Ectodermal cell (in vitro differentiated cells): Measurements from ENCODE around the gene SPATS1.

ENCODE experiments used
- H3K27ac ChIP-seq: 2 replicates; pipeline ENCODE4 v1.7.0; 2013; ENCODE audit warnings: mild to moderate bottlenecking, low read depth, low read length; ENCODE audit not compliant: insufficient read depth, poor library complexity, severe bottlenecking
- H3K27me3 ChIP-seq: 2 replicates; pipeline ENCODE4 v1.7.0; 2013; ENCODE audit warnings: mild to moderate bottlenecking, low read length; ENCODE audit not compliant: insufficient read depth, control insufficient read depth, poor library complexity, severe bottlenecking
- H3K36me3 ChIP-seq: one replicate; pipeline ENCODE4 v1.7.0; 2013; ENCODE audit warnings: low read length; ENCODE audit not compliant: control insufficient read depth, insufficient read depth
- H3K4me1 ChIP-seq: one replicate; pipeline ENCODE4 v1.7.0; 2013; ENCODE audit warnings: low read length; ENCODE audit not compliant: control insufficient read depth, insufficient read depth
- H3K4me3 ChIP-seq: 2 replicates; pipeline ENCODE4 v1.7.0; 2013; ENCODE audit warnings: low read depth, low read length, control low read depth; ENCODE audit not compliant: insufficient read depth
- H3K9me3 ChIP-seq: 2 replicates; pipeline ENCODE4 v1.7.0; 2013; ENCODE audit warnings: mild to moderate bottlenecking, low read length, moderate library complexity; ENCODE audit not compliant: control insufficient read depth
- WGBS, 2 experiments: methylation state at CpG; one replicate each; pipeline ENCODE4 v1.1.7; 2013; ENCODE audit warnings: missing lambda C conversion rate in 2 of 2; 5-methylcytosine and 5-hydroxymethylcytosine counted together

The SPATS1 gene

GRCh38 chr6:44301782-44302564 is 40.5 kb upstream of the SPATS1 start:
- H3K36me3 ChIP-seq, result peaks cover 46% of the 10 kb centered on the region
- H3K9me3 ChIP-seq, result no peaks in the 10 kb centered on the region
- H3K27ac ChIP-seq, result no peak overlapping the region
- H3K27me3 ChIP-seq, result peaks cover 15% of the 10 kb centered on the region
- H3K4me1 ChIP-seq, result peaks cover 2% of the 10 kb centered on the region
- no peak overlapping the region for H3K4me3 ChIP-seq
- 95 to 97% methylated on average over 14 of the region's 14 CpGs for WGBS, 2 experiments

GRCh38 chr6:44302856-44303255 is 39.6 kb upstream of the SPATS1 start:
- Histone ChIP-seq H3K36me3 (peaks cover 51% of the 10 kb centered on the region), H3K4me3 (no peak overlapping the region), H3K9me3 (no peaks in the 10 kb centered on the region), H3K27ac (no peak overlapping the region), H3K4me1 (no peaks in the 10 kb centered on the region), H3K27me3 (peaks cover 6% of the 10 kb centered on the region)
- WGBS, 2 experiments, result 89% methylated on average over 12 of the region's 12 CpGs

- Histone ChIP-seq H3K27me3 (no peaks in the 10 kb centered on the region), H3K36me3 (peaks cover 57% of the 10 kb centered on the region), H3K4me3 (no peak overlapping the region), H3K27ac (no peak overlapping the region), H3K9me3 (no peaks in the 10 kb centered on the region), H3K4me1 (no peaks in the 10 kb centered on the region)
- 95% methylated on average over 6 of the region's 6 CpGs for WGBS, 2 experiments
These were observed 38.6 kb upstream of the SPATS1 start for GRCh38 chr6:44303842-44304241.

- 88 to 89% methylated on average over 25 of the region's 25 CpGs for WGBS, 2 experiments
- H3K27ac ChIP-seq, result no peak overlapping the region
- H3K36me3 ChIP-seq, result peaks cover 64% of the 10 kb centered on the region
These were observed 37.9 kb upstream of the SPATS1 start for GRCh38 chr6:44304282-44305199.

GRCh38 chr6:44305200-44305725 is 37.2 kb upstream of the SPATS1 start:
- peak overlapping the region; percentile 50 for H3K27ac ChIP-seq
- H3K4me1 ChIP-seq, result no peaks in the 10 kb centered on the region
- peaks cover 69% of the 10 kb centered on the region for H3K36me3 ChIP-seq
- no peaks in the 10 kb centered on the region for H3K9me3 ChIP-seq
- 91 to 94% methylated on average over 5 of the region's 5 CpGs for WGBS, 2 experiments
- H3K4me3 ChIP-seq, result no peak overlapping the region
- H3K27me3 ChIP-seq, result no peaks in the 10 kb centered on the region

More at GRCh38 chr6:44304282-44305199, 37.9 kb upstream of the SPATS1 start:
- no peaks in the 10 kb centered on the region for H3K9me3 ChIP-seq
- no peak overlapping the region for H3K4me3 ChIP-seq
- H3K27me3 ChIP-seq, result no peaks in the 10 kb centered on the region
- H3K4me1 ChIP-seq, result no peaks in the 10 kb centered on the region

- Histone ChIP-seq H3K4me3 (no peak overlapping the region), H3K27ac (no peak overlapping the region), H3K4me1 (no peaks in the 10 kb centered on the region), H3K9me3 (no peaks in the 10 kb centered on the region), H3K27me3 (no peaks in the 10 kb centered on the region), H3K36me3 (peaks cover 62% of the 10 kb centered on the region)
- 97 to 98% methylated on average over 8 of the region's 8 CpGs for WGBS, 2 experiments
These were observed 35.7 kb upstream of the SPATS1 start for GRCh38 chr6:44306710-44307109.

GRCh38 chr6:44307217-44307616 is 35.2 kb upstream of the SPATS1 start:
- 94 to 98% methylated on average over 10 of the region's 10 CpGs for WGBS, 2 experiments
- H3K4me1 ChIP-seq, result peaks cover 3% of the 10 kb centered on the region
- no peaks in the 10 kb centered on the region for H3K9me3 ChIP-seq
- H3K4me3 ChIP-seq, result no peak overlapping the region
- peaks cover 57% of the 10 kb centered on the region for H3K36me3 ChIP-seq
- no peak overlapping the region for H3K27ac ChIP-seq
- no peaks in the 10 kb centered on the region for H3K27me3 ChIP-seq

GRCh38 chr6:44309092-44309491 is 33.4 kb upstream of the SPATS1 start:
- Histone ChIP-seq H3K27me3 (no peaks in the 10 kb centered on the region), H3K27ac (no peak overlapping the region), H3K9me3 (no peaks in the 10 kb centered on the region), H3K4me1 (peaks cover 6% of the 10 kb centered on the region), H3K36me3 (peaks cover 43% of the 10 kb centered on the region), H3K4me3 (no peak overlapping the region)
- WGBS, 2 experiments, result 92 to 96% methylated on average over 2 of the region's 2 CpGs

GRCh38 chr6:44309631-44310030 is 32.8 kb upstream of the SPATS1 start:
- H3K36me3 ChIP-seq, result peaks cover 38% of the 10 kb centered on the region
- H3K9me3 ChIP-seq, result no peaks in the 10 kb centered on the region
- H3K27ac ChIP-seq, result no peak overlapping the region
- H3K4me1 ChIP-seq, result peaks cover 6% of the 10 kb centered on the region
- H3K4me3 ChIP-seq, result no peak overlapping the region
- H3K27me3 ChIP-seq, result no peaks in the 10 kb centered on the region

- 94 to 96% methylated on average over 3 of the region's 3 CpGs for WGBS, 2 experiments
- Histone ChIP-seq H3K27me3 (no peaks in the 10 kb centered on the region), H3K36me3 (peaks cover 33% of the 10 kb centered on the region)
These were observed 32.2 kb upstream of the SPATS1 start for GRCh38 chr6:44310241-44310640.

More at GRCh38 chr6:44310241-44310640, 32.2 kb upstream of the SPATS1 start:
- H3K4me3 ChIP-seq, result no peak overlapping the region
- H3K27ac ChIP-seq, result no peak overlapping the region
- no peaks in the 10 kb centered on the region for H3K9me3 ChIP-seq
- H3K4me1 ChIP-seq, result peaks cover 6% of the 10 kb centered on the region
